A549 (cell line): Measurements from ENCODE around the gene PDGFRA. TPM values are rescaled to one million over a fixed set of nuclear protein-coding genes. Genes with fewer than 3 reads are reported as not detected.

ENCODE experiments used
- ATAC-seq, 2 experiments: fragments of 200-7000 bp in 1 of 2; fragments of >200 bp in 1 of 2; cut with Nextera tagmentation in 1 of 2; cut with Tn5 transposase in 1 of 2; 3 replicates each; pipeline versions ENCODE4 v1.8.0 to v1.9.1; 2018 to 2020; ENCODE audit warnings: mild to moderate bottlenecking in 1 of 2, moderate library complexity in 1 of 2
- CTCF ChIA-PET: fragments of 300-600 bp; sonication (Branson Sonifier 250); formaldehyde crosslinking; extraction: SDS; loops from one replicate; lab custom pipeline; 2021; ENCODE audit warnings: antibody characterized with exemption, inconsistent platforms; lab: Yijun Ruan, JAX
- POLR2A ChIA-PET: fragments of 350-600 bp; formaldehyde crosslinking; extraction: SDS; loops from one replicate; lab custom pipeline; 2021; ENCODE audit warnings: antibody characterized with exemption, inconsistent platforms; lab: Yijun Ruan, JAX
- DNase-seq, 2 experiments: peaks; one replicate each; pipeline versions ENCODE4 v3.0.0 to v3.0.0-alpha.2; 2011 to 2016; ENCODE audit warnings: low read depth in 1 of 2, low spot score in 1 of 2
- FAIRE-seq: peaks from 2 replicates; lab custom pipeline; 2011; peaks lifted over from hg19 to GRCh38; lab: Jason Lieb, UNC
- H3K27ac ChIP-seq, 2 experiments: fragments of >200 bp; sonication (Bioruptor Twin); formaldehyde crosslinking; 3 replicates each; pipeline ENCODE4 v1.5.1; 2016 to 2017
- H3K4me1 ChIP-seq: fragments of >200 bp; sonication (Bioruptor Twin); formaldehyde crosslinking; 3 replicates; pipeline ENCODE4 v1.6.1; 2016
- H3K4me2 ChIP-seq: fragments of >200 bp; sonication (Bioruptor Twin); formaldehyde crosslinking; 3 replicates; pipeline ENCODE4 v1.6.1; 2016
- H3K4me3 ChIP-seq: fragments of >200 bp; sonication (Bioruptor Twin); formaldehyde crosslinking; 3 replicates; pipeline ENCODE4 v1.5.1; 2016
- H3K9me3 ChIP-seq: fragments of >200 bp; sonication (Bioruptor Twin); formaldehyde crosslinking; 3 replicates; pipeline ENCODE4 v1.6.1; 2016
- ATOH8 ChIP-seq: fragments of 250-450 bp; sonication (Bioruptor Pico); IDR thresholded peaks from 2 replicates; pipeline ENCODE4 v1.5.0; 2020; ENCODE audit warnings: low read depth, mild to moderate bottlenecking, moderate library complexity
- CEBPB ChIP-seq, 2 experiments: fragments of >200 bp in 1 of 2; sonication (Bioruptor Twin) in 1 of 2; formaldehyde crosslinking in 1 of 2; IDR thresholded peaks; 2 replicates each; pipeline ENCODE4 v1.6.1; 2012 to 2016
- CHD2 ChIP-seq: fragments of 150-350 bp; IDR thresholded peaks from 2 replicates; pipeline ENCODE4 v1.6.1; 2014; ENCODE audit warnings: low read length; ENCODE audit not compliant: partially characterized antibody
- E2F6 ChIP-seq: IDR thresholded peaks from 2 replicates; pipeline ENCODE4 v1.6.1; 2012; ENCODE audit warnings: low read depth, borderline replicate concordance
- EHMT2 ChIP-seq: fragments of 200-600 bp; sonication (generic); IDR thresholded peaks from 2 replicates; pipeline ENCODE4 v1.6.1; 2016; ENCODE audit warnings: antibody characterized with exemption, low read depth, mild to moderate bottlenecking, moderate library complexity
- GATA3 ChIP-seq: IDR thresholded peaks from 2 replicates; pipeline ENCODE4 v1.6.1; 2012; ENCODE audit warnings: borderline replicate concordance
- HEYL ChIP-seq: fragments of 250-450 bp; sonication (Bioruptor Pico); IDR thresholded peaks from 2 replicates; pipeline ENCODE4 v1.8.0; 2021; ENCODE audit warnings: mild to moderate bottlenecking, moderate library complexity
- HOXA7 ChIP-seq: fragments of 250-450 bp; sonication (Bioruptor Pico); IDR thresholded peaks from 2 replicates; pipeline ENCODE4 v1.5.0; 2020; ENCODE audit warnings: mild to moderate bottlenecking, moderate library complexity
- KDM5A ChIP-seq: fragments of 200-600 bp; sonication (generic); IDR thresholded peaks from 2 replicates; pipeline ENCODE4 v1.6.1; 2016; ENCODE audit warnings: antibody characterized with exemption, mild to moderate bottlenecking
- MAX ChIP-seq: IDR thresholded peaks from 2 replicates; pipeline ENCODE4 v1.6.1; 2012
- MYC ChIP-seq: IDR thresholded peaks from 2 replicates; pipeline ENCODE4 v1.6.1; 2012; ENCODE audit warnings: mild to moderate bottlenecking, inconsistent platforms, low read length, improper control_type of control experiment, borderline replicate concordance
- PHF8 ChIP-seq: fragments of 200-600 bp; sonication (generic); IDR thresholded peaks from 2 replicates; pipeline ENCODE4 v1.6.1; 2016; ENCODE audit warnings: low read depth, mild to moderate bottlenecking, antibody characterized with exemption, moderate library complexity, borderline replicate concordance
- POLR2A ChIP-seq: IDR thresholded peaks from 2 replicates; pipeline ENCODE4 v1.6.1; 2012; ENCODE audit warnings: mild to moderate bottlenecking, low read length
- RARB ChIP-seq: fragments of 250-450 bp; sonication (Bioruptor Pico); IDR thresholded peaks from 2 replicates; pipeline ENCODE4 v1.8.0; 2021; ENCODE audit warnings: mild to moderate bottlenecking, moderate library complexity
- RCOR1 ChIP-seq: fragments of 150-350 bp; IDR thresholded peaks from 2 replicates; pipeline ENCODE4 v1.6.1; 2014; ENCODE audit warnings: antibody characterized with exemption, low read length, low read depth
- RFX5 ChIP-seq: fragments of 450-650 bp; IDR thresholded peaks from 2 replicates; pipeline ENCODE4 v1.7.1; 2014; ENCODE audit warnings: antibody characterized with exemption, mild to moderate bottlenecking, moderate library complexity
- SMC3 ChIP-seq: fragments of >200 bp; sonication (Bioruptor Twin); formaldehyde crosslinking; IDR thresholded peaks from 3 replicates; pipeline ENCODE4 v1.6.1; 2018; ENCODE audit warnings: inconsistent platforms
- TFCP2L1 ChIP-seq: fragments of 250-450 bp; sonication (Bioruptor Pico); IDR thresholded peaks from 2 replicates; pipeline ENCODE4 v1.5.0; 2021; ENCODE audit warnings: mild to moderate bottlenecking
- WGBS: methylation state at CpG from one replicate; pipeline ENCODE4 v1.1.6; 2017; ENCODE audit errors: missing lambda C conversion rate; 5-methylcytosine and 5-hydroxymethylcytosine counted together
- polyA minus RNA-seq: library from RNA; depleted of rRNA, polyadenylated mRNA; stranded (reverse); fragments of >200 nt; gene quantifications from 2 replicates; pipeline ENCODE4 v1.2.3, GENCODE V29; 2011; rRNA and poly(A)+ RNA removed
- polyA plus RNA-seq, 4 experiments: library from polyadenylated mRNA; depleted of rRNA in 3 of 4; stranded (reverse); fragments of >200 nt; fragmentation: RNase III in 1 of 4; extraction: RNeasy Plus Mini Kit Qiagen cat#74134 plus additional on column Dnase treatment in 1 of 4; gene quantifications; 2 replicates in 3 of 4; 3 replicates in 1 of 4; pipeline ENCODE4 v1.2.3, GENCODE V29; 2011 to 2017
- TF ChIP-seq, protein P1 (sequence below): fragments of 200-600 bp; sonication (generic); IDR thresholded peaks from 2 replicates; pipeline ENCODE4 v1.6.1; 2016; ENCODE audit warnings: antibody characterized with exemption, mild to moderate bottlenecking, moderate library complexity

Gene PDGFRA
- polyA plus RNA-seq (2011; rRNA removed) (0.92 and 0.93 TPM in 2 replicates), polyA plus RNA-seq (2017; fragmentation: RNase III; extraction: RNeasy Plus Mini Kit Qiagen cat#74134 plus additional on column Dnase treatment) (0.24 to 0.58 TPM (median 0.40 TPM) in 3 replicates), polyA minus RNA-seq (0.54 and 1.3 TPM in 2 replicates)
- polyA plus RNA-seq (2012; cell fraction: cytosol; rRNA removed): 0.12 and 0.17 TPM in 2 replicates
- polyA plus RNA-seq (2012; cell fraction: nucleus; rRNA removed): 0.20 and 0.22 TPM in 2 replicates

DNA sequence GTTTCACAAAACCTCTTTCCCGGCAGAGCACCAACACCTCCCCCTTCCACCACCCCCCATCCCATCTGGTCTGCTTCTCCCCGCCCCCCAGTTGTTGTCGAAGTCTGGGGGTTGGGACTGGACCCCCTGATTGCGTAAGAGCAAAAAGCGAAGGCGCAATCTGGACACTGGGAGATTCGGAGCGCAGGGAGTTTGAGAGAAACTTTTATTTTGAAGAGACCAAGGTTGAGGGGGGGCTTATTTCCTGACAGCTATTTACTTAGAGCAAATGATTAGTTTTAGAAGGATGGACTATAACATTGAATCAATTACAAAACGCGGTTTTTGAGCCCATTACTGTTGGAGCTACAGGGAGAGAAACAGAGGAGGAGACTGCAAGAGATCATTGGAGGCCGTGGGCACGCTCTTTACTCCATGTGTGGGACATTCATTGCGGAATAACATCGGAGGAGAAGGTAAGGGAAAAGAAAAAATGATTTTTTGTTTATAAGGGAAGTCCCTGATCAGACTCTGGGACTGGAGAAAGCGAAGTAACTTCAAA lies at the start of gene PDGFRA:
Gene PDGFRA (plus strand): TSS at position 333 of the 541 bp plus-strand sequence. CDS start 29,476 bp downstream, outside the sequence.
- ATAC-seq (no peak), FAIRE-seq (no peak), DNase-seq (no peak)
- Histone ChIP-seq H3K4me2 (peak within 1 kb of the TSS; percentile 85), H3K4me1 (no peaks in the 10 kb centered on the region), H3K9me3 (no peaks in the 10 kb centered on the region; the same call in 2 of the 3 replicates), H3K4me3 (peak within 1 kb of the TSS; percentile 47; the same call in 2 of the 3 replicates), H3K27ac (peak within 1 kb of the TSS in 1 of 2 experiments; percentile 47; a peak in 1 of 6 replicates)
- CTCF ChIA-PET: interaction anchor here (0.8 to 5.1 kb wide), 5 partner anchors 314 to 839 kb away, joined by 3 to 26 read pairs (median 4); no protein-coding TSS in a partner anchor
- POLR2A ChIA-PET: no interaction called here
- no peak for TF ChIP-seq HEYL (CRISPR knock-in tag)
- TF ChIP-seq MYC: no peak
- no peak for TF ChIP-seq TFCP2L1 (CRISPR knock-in tag)
- peak; percentile 12 to 30; a peak in 1 of 4 replicates for TF ChIP-seq CEBPB (IDR thresholded peaks at IDR 0.05)
- 61% methylated on average over 13 of the region's 15 CpGs for WGBS

- POLR2A ChIA-PET: no interaction called here
- TF ChIP-seq RARB (no peak), PHF8 (no peak)
- CTCF ChIA-PET: no interaction called here
- Histone ChIP-seq H3K27ac (no peak overlapping the region), H3K4me1 (no peaks in the 10 kb centered on the region), H3K4me2 (no peak overlapping the region), H3K4me3 (no peak overlapping the region), H3K9me3 (no peaks in the 10 kb centered on the region)
- DNase-seq (no peak), FAIRE-seq (no peak), ATAC-seq (no peak)
- 39% methylated on average over 3 of the region's 3 CpGs for WGBS
Measured at GRCh38 chr4:54184581-54184980, 44.5 kb upstream of the PDGFRA start.

DNA sequence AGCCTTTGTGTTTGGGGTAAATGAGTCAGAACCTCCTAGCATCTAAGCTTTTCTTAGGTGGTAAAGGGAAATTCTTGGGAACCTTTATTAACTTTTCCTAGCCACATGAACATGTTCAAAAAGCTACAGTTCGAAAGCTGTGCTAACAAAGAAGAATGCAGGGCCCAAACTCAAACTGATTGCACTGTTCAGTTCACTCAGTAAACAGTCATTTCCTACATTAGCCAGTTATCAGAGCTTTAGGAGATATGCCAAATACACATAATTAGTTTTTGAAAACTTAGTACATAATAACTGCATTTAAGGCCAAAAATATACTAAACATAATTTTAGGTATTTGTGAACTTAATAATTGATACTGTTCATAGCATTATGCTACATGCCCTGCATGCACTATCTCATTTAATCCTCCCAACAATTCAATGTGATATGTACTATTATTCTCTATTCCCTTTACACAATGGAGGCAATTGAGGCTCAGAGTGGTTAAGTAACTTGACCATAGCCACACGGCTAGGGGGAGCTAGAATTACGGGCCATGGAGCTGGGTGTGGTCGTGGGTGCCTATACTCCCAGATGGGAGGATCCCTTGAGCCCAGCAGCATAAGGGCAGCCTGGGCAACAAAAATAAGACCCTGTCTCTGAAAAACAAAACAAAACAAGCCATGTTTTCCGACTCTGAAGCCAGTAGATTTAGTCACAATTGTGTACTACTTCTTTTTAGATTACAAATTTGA lies 43.9 kb upstream of the PDGFRA start:
- DNase-seq (peak in 1 of 2 experiments; percentile 2), FAIRE-seq (no peak), ATAC-seq (no peak)
- H3K4me2 ChIP-seq: no peak overlapping the region
- ChIA-PET CTCF (interaction anchor here (1.6 kb wide), 1 partner anchor 32 kb away, joined by 5 read pairs; no protein-coding TSS in a partner anchor), POLR2A (no interaction called here)
- no peak overlapping the region for H3K4me3 ChIP-seq
- H3K4me1 ChIP-seq: no peaks in the 10 kb centered on the region
- H3K9me3 ChIP-seq: no peaks in the 10 kb centered on the region
- WGBS: 28% methylated on average over 5 of the region's 5 CpGs
- TF ChIP-seq HOXA7: no peak
- no peak for TF ChIP-seq MAX
- TF ChIP-seq KDM5A: no peak
- no peak for TF ChIP-seq EHMT2
- no peak for TF ChIP-seq ATOH8 (CRISPR knock-in tag)
- TF ChIP-seq RFX5: no peak
- TF ChIP-seq POLR2A: no peak
- no peak for TF ChIP-seq SMC3
- no peak for TF ChIP-seq E2F6
- TF ChIP-seq, protein P1, sequence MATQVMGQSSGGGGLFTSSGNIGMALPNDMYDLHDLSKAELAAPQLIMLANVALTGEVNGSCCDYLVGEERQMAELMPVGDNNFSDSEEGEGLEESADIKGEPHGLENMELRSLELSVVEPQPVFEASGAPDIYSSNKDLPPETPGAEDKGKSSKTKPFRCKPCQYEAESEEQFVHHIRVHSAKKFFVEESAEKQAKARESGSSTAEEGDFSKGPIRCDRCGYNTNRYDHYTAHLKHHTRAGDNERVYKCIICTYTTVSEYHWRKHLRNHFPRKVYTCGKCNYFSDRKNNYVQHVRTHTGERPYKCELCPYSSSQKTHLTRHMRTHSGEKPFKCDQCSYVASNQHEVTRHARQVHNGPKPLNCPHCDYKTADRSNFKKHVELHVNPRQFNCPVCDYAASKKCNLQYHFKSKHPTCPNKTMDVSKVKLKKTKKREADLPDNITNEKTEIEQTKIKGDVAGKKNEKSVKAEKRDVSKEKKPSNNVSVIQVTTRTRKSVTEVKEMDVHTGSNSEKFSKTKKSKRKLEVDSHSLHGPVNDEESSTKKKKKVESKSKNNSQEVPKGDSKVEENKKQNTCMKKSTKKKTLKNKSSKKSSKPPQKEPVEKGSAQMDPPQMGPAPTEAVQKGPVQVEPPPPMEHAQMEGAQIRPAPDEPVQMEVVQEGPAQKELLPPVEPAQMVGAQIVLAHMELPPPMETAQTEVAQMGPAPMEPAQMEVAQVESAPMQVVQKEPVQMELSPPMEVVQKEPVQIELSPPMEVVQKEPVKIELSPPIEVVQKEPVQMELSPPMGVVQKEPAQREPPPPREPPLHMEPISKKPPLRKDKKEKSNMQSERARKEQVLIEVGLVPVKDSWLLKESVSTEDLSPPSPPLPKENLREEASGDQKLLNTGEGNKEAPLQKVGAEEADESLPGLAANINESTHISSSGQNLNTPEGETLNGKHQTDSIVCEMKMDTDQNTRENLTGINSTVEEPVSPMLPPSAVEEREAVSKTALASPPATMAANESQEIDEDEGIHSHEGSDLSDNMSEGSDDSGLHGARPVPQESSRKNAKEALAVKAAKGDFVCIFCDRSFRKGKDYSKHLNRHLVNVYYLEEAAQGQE: no peak
- no peak for TF ChIP-seq CHD2
- no peak for TF ChIP-seq RCOR1
- no peak for TF ChIP-seq GATA3
- H3K27ac ChIP-seq: no peak overlapping the region
